HT1080 (cell line): ENCODE data around the gene ZHX3. TPM values are rescaled to one million over a fixed set of nuclear protein-coding genes. Genes with fewer than 3 reads are reported as not detected.

Experiments used
- DNase-seq: peaks from one replicate; pipeline ENCODE4 v3.0.0-alpha.2; 2015; ENCODE audit warnings: low read depth
- total RNA-seq: library from RNA; depleted of rRNA; stranded (reverse); fragments of >200 nt; shearing (Covaris generic); gene quantifications from 2 replicates; pipeline ENCODE4 v1.2.3, GENCODE V29; 2014

ZHX3 gene
- total RNA-seq, 1 experiment from 2014 or later = 22.0 TPM

GRCh38 chr20:41226426-41226825, 91.1 kb downstream of the ZHX3 start:
- DNase-seq = no peak

- no peak for DNase-seq
Measured at GRCh38 chr20:41225091-41225490, 92.4 kb downstream of the ZHX3 start.

GRCh38 chr20:41224281-41224680, 93.2 kb downstream of the ZHX3 start:
- DNase-seq = no peak

GRCh38 chr20:41223112-41223511, 94.4 kb downstream of the ZHX3 start:
- DNase-seq = no peak

GRCh38 chr20:41222703-41223102, 94.8 kb downstream of the ZHX3 start:
- no peak for DNase-seq

GRCh38 chr20:41222296-41222695, 95.2 kb downstream of the ZHX3 start:
- DNase-seq = no peak

- DNase-seq = no peak
Measured at GRCh38 chr20:41221614-41222218, 95.8 kb downstream of the ZHX3 start.

GRCh38 chr20:41219824-41220223, 97.7 kb downstream of the ZHX3 start:
- DNase-seq = no peak

GRCh38 chr20:41218466-41218865, 99.1 kb downstream of the ZHX3 start:
- no peak for DNase-seq

- no peak for DNase-seq
Measured at GRCh38 chr20:41217422-41217821, 100.1 kb downstream of the ZHX3 start.

GRCh38 chr20:41214666-41215065, 102.9 kb downstream of the ZHX3 start:
- no peak for DNase-seq

GRCh38 chr20:41214202-41214601, 103.3 kb downstream of the ZHX3 start:
- no peak for DNase-seq

GRCh38 chr20:41213150-41213820, 104.2 kb downstream of the ZHX3 start:
- peak; percentile 61 for DNase-seq

GRCh38 chr20:41205313-41205712, 112.2 kb downstream of the ZHX3 start:
- no peak for DNase-seq

- no peak for DNase-seq
Measured at GRCh38 chr20:41204304-41205265, 112.9 kb downstream of the ZHX3 start.

- DNase-seq = no peak
Measured at GRCh38 chr20:41203660-41204059, 113.9 kb downstream of the ZHX3 start.

GRCh38 chr20:41202426-41202825, 115.1 kb downstream of the ZHX3 start:
- DNase-seq = no peak

- no peak for DNase-seq
Measured at GRCh38 chr20:41201760-41202159, 115.8 kb downstream of the ZHX3 start.

GRCh38 chr20:41200446-41201202, 116.9 kb downstream of the ZHX3 start:
- no peak for DNase-seq

- no peak for DNase-seq
Measured at GRCh38 chr20:41198443-41198842, 119.1 kb downstream of the ZHX3 start.

- DNase-seq = no peak
Measured at GRCh38 chr20:41196653-41197225, 120.8 kb downstream of the ZHX3 start.
